GM12878 (cell line): ENCODE measurements around the gene CHAC2.

ENCODE experiments used
- BACH1 ChIP-seq: fragments of 450-650 bp; IDR thresholded peaks from 2 replicates; pipeline ENCODE4 v1.6.1; 2017; ENCODE audit warnings: mild to moderate bottlenecking, borderline replicate concordance
- CHD4 ChIP-seq: fragments of 200-600 bp; sonication (generic); IDR thresholded peaks from 2 replicates; pipeline ENCODE4 v1.6.1; 2016; ENCODE audit warnings: mild to moderate bottlenecking
- EP300 ChIP-seq, 2 experiments: fragments of 150-350 bp in 1 of 2; IDR thresholded peaks; 2 replicates each; pipeline ENCODE4 v1.6.1; 2011 to 2012; ENCODE audit warnings: low read depth in 2 of 2, low read length in 2 of 2, borderline replicate concordance in 1 of 2, improper control_type of control experiment in 1 of 2, inconsistent platforms in 1 of 2; ENCODE audit not compliant: control insufficient read depth in 1 of 2
- NR2F1 ChIP-seq: fragments of 450-650 bp; conservative IDR thresholded peaks from 2 replicates; pipeline ENCODE4 v1.6.1; 2017; ENCODE audit warnings: mild to moderate bottlenecking
- POLR2AphosphoS5 ChIP-seq: IDR thresholded peaks from 2 replicates; pipeline ENCODE4 v1.6.1; 2011; ENCODE audit warnings: mild to moderate bottlenecking, low read length, inconsistent platforms
- ZNF274 ChIP-seq: IDR thresholded peaks from one replicate; pipeline ENCODE4 v1.8.0; 2011; ENCODE audit not compliant: insufficient read length, insufficient read depth
- TF ChIP-seq, protein P1 (sequence below): IDR thresholded peaks from 2 replicates; pipeline ENCODE4 v1.6.1; 2012; ENCODE audit warnings: mild to moderate bottlenecking, low read depth, low read length
- TF ChIP-seq, protein P2 (sequence below), 3 experiments: IDR thresholded peaks in 2 of 3; conservative IDR thresholded peaks in 1 of 3; 2 replicates each; pipeline ENCODE4 v1.5.1; 2011; ENCODE audit warnings: low read depth in 3 of 3, low read length in 3 of 3, mild to moderate bottlenecking in 3 of 3, control low read depth in 2 of 3, moderate library complexity in 2 of 3, inconsistent platforms in 1 of 3, mixed read lengths in 1 of 3; ENCODE audit not compliant: control insufficient read depth in 2 of 3, insufficient read depth in 1 of 3; ENCODE audit errors: extremely low read depth in 1 of 3
- TF ChIP-seq, protein P3 (sequence below): fragments of 450-650 bp; IDR thresholded peaks from 2 replicates; pipeline ENCODE4 v1.6.1; 2017; ENCODE audit warnings: mild to moderate bottlenecking

DNA sequence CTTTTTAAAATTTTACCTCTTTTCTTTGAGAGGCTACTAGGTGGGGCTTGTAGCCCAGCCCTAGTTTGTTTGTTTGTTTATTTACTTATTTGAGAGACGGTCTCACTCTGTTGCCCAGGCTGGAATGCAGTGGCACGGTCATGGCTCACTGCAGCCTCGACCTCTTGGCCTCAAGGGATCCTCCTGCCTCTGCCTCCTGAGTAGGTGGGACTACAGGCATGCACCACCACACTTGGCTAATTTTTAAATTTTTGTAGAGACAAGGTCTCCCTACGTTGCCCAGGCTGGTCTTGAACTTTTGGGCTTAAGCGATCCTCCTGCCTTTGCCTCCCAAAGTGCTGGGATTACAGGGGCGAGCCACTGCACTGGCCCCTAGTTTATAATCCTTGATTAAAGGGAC, 54.2 kb downstream of the CHAC2 start:
- TF ChIP-seq, protein P1, sequence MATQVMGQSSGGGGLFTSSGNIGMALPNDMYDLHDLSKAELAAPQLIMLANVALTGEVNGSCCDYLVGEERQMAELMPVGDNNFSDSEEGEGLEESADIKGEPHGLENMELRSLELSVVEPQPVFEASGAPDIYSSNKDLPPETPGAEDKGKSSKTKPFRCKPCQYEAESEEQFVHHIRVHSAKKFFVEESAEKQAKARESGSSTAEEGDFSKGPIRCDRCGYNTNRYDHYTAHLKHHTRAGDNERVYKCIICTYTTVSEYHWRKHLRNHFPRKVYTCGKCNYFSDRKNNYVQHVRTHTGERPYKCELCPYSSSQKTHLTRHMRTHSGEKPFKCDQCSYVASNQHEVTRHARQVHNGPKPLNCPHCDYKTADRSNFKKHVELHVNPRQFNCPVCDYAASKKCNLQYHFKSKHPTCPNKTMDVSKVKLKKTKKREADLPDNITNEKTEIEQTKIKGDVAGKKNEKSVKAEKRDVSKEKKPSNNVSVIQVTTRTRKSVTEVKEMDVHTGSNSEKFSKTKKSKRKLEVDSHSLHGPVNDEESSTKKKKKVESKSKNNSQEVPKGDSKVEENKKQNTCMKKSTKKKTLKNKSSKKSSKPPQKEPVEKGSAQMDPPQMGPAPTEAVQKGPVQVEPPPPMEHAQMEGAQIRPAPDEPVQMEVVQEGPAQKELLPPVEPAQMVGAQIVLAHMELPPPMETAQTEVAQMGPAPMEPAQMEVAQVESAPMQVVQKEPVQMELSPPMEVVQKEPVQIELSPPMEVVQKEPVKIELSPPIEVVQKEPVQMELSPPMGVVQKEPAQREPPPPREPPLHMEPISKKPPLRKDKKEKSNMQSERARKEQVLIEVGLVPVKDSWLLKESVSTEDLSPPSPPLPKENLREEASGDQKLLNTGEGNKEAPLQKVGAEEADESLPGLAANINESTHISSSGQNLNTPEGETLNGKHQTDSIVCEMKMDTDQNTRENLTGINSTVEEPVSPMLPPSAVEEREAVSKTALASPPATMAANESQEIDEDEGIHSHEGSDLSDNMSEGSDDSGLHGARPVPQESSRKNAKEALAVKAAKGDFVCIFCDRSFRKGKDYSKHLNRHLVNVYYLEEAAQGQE: no peak
- TF ChIP-seq POLR2AphosphoS5 (no peak), NR2F1 (no peak), BACH1 (no peak), ZNF274 (no peak), EP300 (IDR thresholded peaks at IDR 0.05; ENCODE audit: borderline replicate concordance in 1 of 2, control insufficient read depth in 1 of 2, low read depth in 2 of 2, low read length in 2 of 2) (no peak), CHD4 (no peak)
- TF ChIP-seq, protein P2, sequence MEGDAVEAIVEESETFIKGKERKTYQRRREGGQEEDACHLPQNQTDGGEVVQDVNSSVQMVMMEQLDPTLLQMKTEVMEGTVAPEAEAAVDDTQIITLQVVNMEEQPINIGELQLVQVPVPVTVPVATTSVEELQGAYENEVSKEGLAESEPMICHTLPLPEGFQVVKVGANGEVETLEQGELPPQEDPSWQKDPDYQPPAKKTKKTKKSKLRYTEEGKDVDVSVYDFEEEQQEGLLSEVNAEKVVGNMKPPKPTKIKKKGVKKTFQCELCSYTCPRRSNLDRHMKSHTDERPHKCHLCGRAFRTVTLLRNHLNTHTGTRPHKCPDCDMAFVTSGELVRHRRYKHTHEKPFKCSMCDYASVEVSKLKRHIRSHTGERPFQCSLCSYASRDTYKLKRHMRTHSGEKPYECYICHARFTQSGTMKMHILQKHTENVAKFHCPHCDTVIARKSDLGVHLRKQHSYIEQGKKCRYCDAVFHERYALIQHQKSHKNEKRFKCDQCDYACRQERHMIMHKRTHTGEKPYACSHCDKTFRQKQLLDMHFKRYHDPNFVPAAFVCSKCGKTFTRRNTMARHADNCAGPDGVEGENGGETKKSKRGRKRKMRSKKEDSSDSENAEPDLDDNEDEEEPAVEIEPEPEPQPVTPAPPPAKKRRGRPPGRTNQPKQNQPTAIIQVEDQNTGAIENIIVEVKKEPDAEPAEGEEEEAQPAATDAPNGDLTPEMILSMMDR (IDR thresholded peaks at IDR 0.05 in 2 of 3, conservative IDR thresholded peaks at IDR 0.05 in 1 of 3; ENCODE audit: control insufficient read depth in 2 of 3, extremely low read depth in 1 of 3, insufficient read depth in 1 of 3, low read depth in 3 of 3, low read length in 3 of 3): no peak
- TF ChIP-seq, protein P3, sequence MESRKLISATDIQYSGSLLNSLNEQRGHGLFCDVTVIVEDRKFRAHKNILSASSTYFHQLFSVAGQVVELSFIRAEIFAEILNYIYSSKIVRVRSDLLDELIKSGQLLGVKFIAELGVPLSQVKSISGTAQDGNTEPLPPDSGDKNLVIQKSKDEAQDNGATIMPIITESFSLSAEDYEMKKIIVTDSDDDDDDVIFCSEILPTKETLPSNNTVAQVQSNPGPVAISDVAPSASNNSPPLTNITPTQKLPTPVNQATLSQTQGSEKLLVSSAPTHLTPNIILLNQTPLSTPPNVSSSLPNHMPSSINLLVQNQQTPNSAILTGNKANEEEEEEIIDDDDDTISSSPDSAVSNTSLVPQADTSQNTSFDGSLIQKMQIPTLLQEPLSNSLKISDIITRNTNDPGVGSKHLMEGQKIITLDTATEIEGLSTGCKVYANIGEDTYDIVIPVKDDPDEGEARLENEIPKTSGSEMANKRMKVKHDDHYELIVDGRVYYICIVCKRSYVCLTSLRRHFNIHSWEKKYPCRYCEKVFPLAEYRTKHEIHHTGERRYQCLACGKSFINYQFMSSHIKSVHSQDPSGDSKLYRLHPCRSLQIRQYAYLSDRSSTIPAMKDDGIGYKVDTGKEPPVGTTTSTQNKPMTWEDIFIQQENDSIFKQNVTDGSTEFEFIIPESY: no peak
